ENCODE data around the gene DBNL. TPM values are rescaled to one million over a fixed set of nuclear protein-coding genes. Genes with fewer than 3 reads are reported as not detected.
A peak's percentile ranks its signal among the peaks of the same experiment; 100 is the strongest.

The DBNL gene
- total RNA-seq, 1 experiment from 2014 or later: 85.5 TPM

GRCh38 chr7:44107961-44108767, 63.7 kb downstream of the DBNL start:
- TF ChIP-seq, protein P1, sequence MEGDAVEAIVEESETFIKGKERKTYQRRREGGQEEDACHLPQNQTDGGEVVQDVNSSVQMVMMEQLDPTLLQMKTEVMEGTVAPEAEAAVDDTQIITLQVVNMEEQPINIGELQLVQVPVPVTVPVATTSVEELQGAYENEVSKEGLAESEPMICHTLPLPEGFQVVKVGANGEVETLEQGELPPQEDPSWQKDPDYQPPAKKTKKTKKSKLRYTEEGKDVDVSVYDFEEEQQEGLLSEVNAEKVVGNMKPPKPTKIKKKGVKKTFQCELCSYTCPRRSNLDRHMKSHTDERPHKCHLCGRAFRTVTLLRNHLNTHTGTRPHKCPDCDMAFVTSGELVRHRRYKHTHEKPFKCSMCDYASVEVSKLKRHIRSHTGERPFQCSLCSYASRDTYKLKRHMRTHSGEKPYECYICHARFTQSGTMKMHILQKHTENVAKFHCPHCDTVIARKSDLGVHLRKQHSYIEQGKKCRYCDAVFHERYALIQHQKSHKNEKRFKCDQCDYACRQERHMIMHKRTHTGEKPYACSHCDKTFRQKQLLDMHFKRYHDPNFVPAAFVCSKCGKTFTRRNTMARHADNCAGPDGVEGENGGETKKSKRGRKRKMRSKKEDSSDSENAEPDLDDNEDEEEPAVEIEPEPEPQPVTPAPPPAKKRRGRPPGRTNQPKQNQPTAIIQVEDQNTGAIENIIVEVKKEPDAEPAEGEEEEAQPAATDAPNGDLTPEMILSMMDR (IDR thresholded peaks at IDR 0.05; ENCODE audit: insufficient read depth in 1 of 2, low read depth in 1 of 2, low read length in 1 of 2, severe bottlenecking in 1 of 2, unreplicated experiment in 1 of 2): no peak
- ChIA-PET POLR2A (no interaction called here), CTCF (no interaction called here)
- Histone ChIP-seq H3K4me3 (ENCODE audit: low read depth, low read length) (no peak overlapping the region), H3K36me3 (ENCODE audit: control insufficient read depth, insufficient read depth, low read length) (no peaks in the 10 kb centered on the region; the same call in 1 of the 2 replicates), H3K9me3 (no peaks in the 10 kb centered on the region), H3K4me1 (no peaks in the 10 kb centered on the region), H3K27me3 (replicated peaks; ENCODE audit: control insufficient read depth, insufficient read depth, low read length) (no peaks in the 10 kb centered on the region; the same call in 1 of the 2 replicates)
- no peaks in the 10 kb centered on the region for H3K4me1 Mint-ChIP-seq (ENCODE audit: low read depth, unreplicated experiment)
- H3K36me3 Mint-ChIP-seq (ENCODE audit: insufficient read depth, unreplicated experiment): peaks cover 15% of the 10 kb centered on the region
- H3K9me3 Mint-ChIP-seq (ENCODE audit: unreplicated experiment): no peaks in the 10 kb centered on the region
- DNase-seq: no peak
- H3K27me3 Mint-ChIP-seq (ENCODE audit: insufficient read depth, unreplicated experiment): no peaks in the 10 kb centered on the region
- intact Hi-C loops (cut with micrococcal nuclease; ENCODE audit: unreplicated experiment): no loop called here
- H3K4me3 Mint-ChIP-seq (ENCODE audit: unreplicated experiment): no peak overlapping the region
- no peak overlapping the region for H3K27ac Mint-ChIP-seq (ENCODE audit: unreplicated experiment)
- BruUV-seq (replicated peaks): no TSS peak

DNA sequence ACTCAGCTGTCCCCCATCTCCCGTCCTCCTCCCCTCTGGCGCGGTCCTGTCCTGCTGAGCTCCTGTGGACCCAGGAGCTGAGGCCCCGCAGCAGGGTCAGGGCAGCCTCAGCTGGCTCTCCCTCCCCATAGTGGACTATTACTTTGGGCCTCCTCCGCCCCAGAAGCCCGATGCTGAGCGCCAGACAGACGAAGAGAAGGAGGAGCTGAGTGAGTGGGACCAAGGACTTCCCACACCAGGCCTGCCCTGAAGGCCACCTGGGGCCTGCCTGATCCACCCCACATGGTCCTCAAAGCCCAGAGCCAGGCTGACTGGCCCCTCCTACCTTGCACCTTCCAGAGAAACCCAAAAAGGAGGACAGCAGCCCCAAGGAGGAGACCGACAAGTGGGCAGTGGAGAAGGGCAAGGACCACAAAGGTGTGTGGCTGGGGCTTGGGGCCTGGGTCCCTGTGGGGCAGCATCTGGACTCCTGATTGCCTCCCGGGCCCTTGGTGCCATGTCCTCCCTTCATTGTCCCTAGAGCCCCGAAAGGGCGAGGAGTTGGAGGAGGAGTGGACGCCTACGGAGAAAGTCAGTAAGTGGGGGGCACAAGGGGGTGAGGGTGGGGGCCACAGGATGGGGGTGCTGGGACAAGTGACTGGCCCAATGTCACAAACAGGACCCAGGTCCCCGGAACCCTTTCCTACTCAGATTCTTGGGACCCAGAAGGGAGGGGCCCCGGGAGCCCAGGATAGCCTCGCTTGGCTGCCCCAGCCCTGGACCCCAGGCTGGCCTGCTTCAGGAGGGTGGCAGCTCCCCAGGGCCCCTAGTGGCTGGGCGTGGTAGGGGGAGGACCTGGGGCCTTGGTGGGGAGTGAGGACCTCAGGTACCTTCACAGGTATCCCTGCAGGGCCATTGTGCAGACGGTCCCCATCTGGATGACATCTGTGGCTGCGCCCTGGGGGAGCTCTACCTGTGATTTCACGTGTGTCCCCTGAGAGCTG, 64.6 kb downstream of the DBNL start:
- Histone ChIP-seq H3K4me3 (ENCODE audit: low read depth, low read length) (no peak overlapping the region), H3K36me3 (ENCODE audit: control insufficient read depth, insufficient read depth, low read length) (no peaks in the 10 kb centered on the region; the same call in 1 of the 2 replicates), H3K4me1 (no peaks in the 10 kb centered on the region), H3K9me3 (no peaks in the 10 kb centered on the region), H3K27me3 (replicated peaks; ENCODE audit: control insufficient read depth, insufficient read depth, low read length) (no peaks in the 10 kb centered on the region; the same call in 1 of the 2 replicates)
- no peaks in the 10 kb centered on the region for H3K9me3 Mint-ChIP-seq (ENCODE audit: unreplicated experiment)
- H3K27ac Mint-ChIP-seq (ENCODE audit: unreplicated experiment): no peak overlapping the region
- no peak overlapping the region for H3K4me3 Mint-ChIP-seq (ENCODE audit: unreplicated experiment)
- peaks cover 15% of the 10 kb centered on the region for H3K36me3 Mint-ChIP-seq (ENCODE audit: insufficient read depth, unreplicated experiment)
- ChIA-PET CTCF (no interaction called here), POLR2A (no interaction called here)
- no peaks in the 10 kb centered on the region for H3K4me1 Mint-ChIP-seq (ENCODE audit: low read depth, unreplicated experiment)
- intact Hi-C loops (cut with micrococcal nuclease; ENCODE audit: unreplicated experiment): no loop called here
- no TSS peak for BruUV-seq (replicated peaks)
- H3K27me3 Mint-ChIP-seq (ENCODE audit: insufficient read depth, unreplicated experiment): no peaks in the 10 kb centered on the region
- TF ChIP-seq, protein P1 (IDR thresholded peaks at IDR 0.05; ENCODE audit: insufficient read depth in 1 of 2, low read depth in 1 of 2, low read length in 1 of 2, severe bottlenecking in 1 of 2, unreplicated experiment in 1 of 2): peak in 1 of 2 experiments; percentile 11
- DNase-seq: peak; percentile 28 to 33

DNA sequence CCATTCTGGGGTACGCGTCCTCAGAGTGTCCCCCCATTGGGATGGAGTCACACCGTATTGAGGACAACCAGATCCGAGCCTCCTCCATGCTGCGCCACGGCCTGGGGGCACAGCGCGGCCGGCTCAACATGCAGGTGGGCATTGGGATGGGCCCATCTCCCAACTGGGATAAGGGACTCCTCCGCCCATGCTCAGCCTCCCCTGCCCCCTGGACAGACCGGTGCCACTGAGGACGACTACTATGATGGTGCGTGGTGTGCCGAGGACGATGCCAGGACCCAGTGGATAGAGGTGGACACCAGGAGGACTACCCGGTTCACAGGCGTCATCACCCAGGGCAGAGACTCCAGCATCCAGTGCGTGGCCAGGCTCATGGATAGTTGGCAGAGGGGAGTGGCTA, 65.5 kb downstream of the DBNL start:
- no peaks in the 10 kb centered on the region for H3K27me3 Mint-ChIP-seq (ENCODE audit: insufficient read depth, unreplicated experiment)
- no peaks in the 10 kb centered on the region for H3K9me3 ChIP-seq
- intact Hi-C loops (cut with micrococcal nuclease; ENCODE audit: unreplicated experiment): no loop called here
- H3K36me3 Mint-ChIP-seq (ENCODE audit: insufficient read depth, unreplicated experiment): peaks cover 15% of the 10 kb centered on the region
- POLR2A ChIA-PET: no interaction called here
- H3K4me1 Mint-ChIP-seq (ENCODE audit: low read depth, unreplicated experiment): no peaks in the 10 kb centered on the region
- H3K36me3 ChIP-seq (ENCODE audit: control insufficient read depth, insufficient read depth, low read length): no peaks in the 10 kb centered on the region; the same call in 1 of the 2 replicates
- no peak overlapping the region for H3K4me3 Mint-ChIP-seq (ENCODE audit: unreplicated experiment)
- no peaks in the 10 kb centered on the region for H3K9me3 Mint-ChIP-seq (ENCODE audit: unreplicated experiment)
- BruUV-seq (replicated peaks): no TSS peak
- CTCF ChIA-PET: no interaction called here
- TF ChIP-seq, protein P1 (IDR thresholded peaks at IDR 0.05; ENCODE audit: insufficient read depth in 1 of 2, low read depth in 1 of 2, low read length in 1 of 2, severe bottlenecking in 1 of 2, unreplicated experiment in 1 of 2): no peak
- DNase-seq: no peak
- no peak overlapping the region for H3K4me3 ChIP-seq (ENCODE audit: low read depth, low read length)
- H3K27ac Mint-ChIP-seq (ENCODE audit: unreplicated experiment): no peak overlapping the region
- no peaks in the 10 kb centered on the region for H3K4me1 ChIP-seq
- no peaks in the 10 kb centered on the region; the same call in 1 of the 2 replicates for H3K27me3 ChIP-seq (replicated peaks; ENCODE audit: control insufficient read depth, insufficient read depth, low read length)
